ENCODE results near the gene ETS2.

Gene ETS2

GRCh38 chr21:38861989-38862683 is 56.4 kb downstream of the ETS2 start:
- DNase-seq, result no peak

- no peak for DNase-seq
Observed at GRCh38 chr21:38863291-38863690, 57.6 kb downstream of the ETS2 start.

- DNase-seq, result no peak
Observed at GRCh38 chr21:38863843-38864363, 58.2 kb downstream of the ETS2 start.

GRCh38 chr21:38864964-38865363 is 59.2 kb downstream of the ETS2 start:
- no peak for DNase-seq

GRCh38 chr21:38869196-38869595 is 63.5 kb downstream of the ETS2 start:
- no peak for DNase-seq

GRCh38 chr21:38869946-38870345 is 64.2 kb downstream of the ETS2 start:
- DNase-seq, result no peak
